HG03095 (cell line): ENCODE measurements around the gene DLST.
"Not testable (repeated sequence)": the region's sequence is repeated elsewhere in the genome, so short reads cannot be mapped to it uniquely, and the experiment has no call there.

Source experiments
- ATAC-seq: cut with Tn5 transposase; IDR thresholded peaks from one replicate; pipeline ENCODE4 v1.9.1; 2021; ENCODE audit warnings: moderate library complexity; ENCODE audit not compliant: unreplicated experiment

Gene DLST

DNA sequence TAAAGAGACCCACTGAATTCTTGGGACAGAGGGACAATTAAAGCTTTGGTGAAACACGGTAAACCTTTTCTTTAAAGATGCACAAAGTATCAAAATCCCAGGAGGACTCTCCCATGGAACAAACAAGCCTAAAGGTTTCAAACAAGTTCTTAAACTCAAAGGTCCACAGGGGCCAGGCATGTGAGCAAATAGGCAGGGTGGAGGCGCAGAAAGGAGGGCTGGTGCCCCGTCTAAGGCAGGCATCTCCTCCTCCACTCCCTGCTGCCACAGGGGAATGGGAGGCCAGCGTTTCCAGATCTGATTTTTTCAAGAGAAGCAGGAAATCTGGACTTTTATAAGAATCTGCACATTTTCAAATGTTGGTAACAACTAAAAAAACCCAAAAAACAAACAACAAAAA is 33.7 kb downstream of the DLST start:
- no peak for ATAC-seq

- ATAC-seq = no peak
These were observed 34.1 kb downstream of the DLST start for GRCh38 chr14:74915826-74916225.

GRCh38 chr14:74917178-74917543 is 35.4 kb downstream of the DLST start:
- ATAC-seq = no peak

DNA sequence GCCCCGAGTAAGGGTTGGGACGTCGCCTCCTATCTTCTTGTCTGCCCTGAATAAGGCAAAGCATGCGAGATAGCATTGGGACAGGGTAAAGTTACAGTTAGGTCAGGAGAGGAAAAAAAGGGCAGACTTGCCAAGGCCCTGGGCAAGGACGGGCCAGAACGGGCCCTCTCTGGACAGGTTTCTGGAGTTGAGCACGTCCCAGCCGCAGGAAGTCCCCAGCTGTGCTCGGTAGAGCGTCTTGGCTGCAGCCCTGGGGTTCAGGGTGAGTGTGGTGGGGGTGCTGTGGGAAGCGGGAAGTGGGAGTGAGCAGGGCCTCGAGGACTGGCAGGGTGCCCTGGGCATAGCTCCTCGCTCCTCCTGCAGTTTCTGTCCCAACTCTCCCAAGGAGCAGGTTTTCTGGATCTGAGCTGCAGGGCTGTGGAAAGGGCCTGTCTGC is 35.9 kb downstream of the DLST start:
- ATAC-seq = no peak

GRCh38 chr14:74918380-74918779 is 36.7 kb downstream of the DLST start:
- no peak for ATAC-seq

GRCh38 chr14:74919421-74920165 is 37.9 kb downstream of the DLST start:
- ATAC-seq = no peak

DNA sequence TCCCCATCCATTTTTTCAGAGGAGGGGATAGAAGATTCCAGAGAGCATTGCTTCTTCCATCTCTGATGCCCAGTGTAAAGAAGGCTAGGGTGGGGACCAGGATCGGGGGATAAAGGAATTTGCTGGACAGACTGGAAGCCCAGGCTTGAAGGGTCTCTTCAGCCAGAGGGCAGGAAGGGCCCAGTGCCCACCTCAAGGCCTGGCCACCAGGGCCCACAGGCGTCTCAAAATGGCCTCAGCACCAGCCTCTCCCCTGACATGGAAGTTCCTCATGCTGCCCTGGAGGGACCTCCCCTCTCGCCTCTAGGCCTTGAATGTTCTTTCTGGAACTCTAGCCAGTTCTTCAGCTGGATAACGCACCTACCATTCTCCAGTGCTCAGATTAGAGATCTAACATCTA is 38.6 kb downstream of the DLST start:
- ATAC-seq = no peak

DNA sequence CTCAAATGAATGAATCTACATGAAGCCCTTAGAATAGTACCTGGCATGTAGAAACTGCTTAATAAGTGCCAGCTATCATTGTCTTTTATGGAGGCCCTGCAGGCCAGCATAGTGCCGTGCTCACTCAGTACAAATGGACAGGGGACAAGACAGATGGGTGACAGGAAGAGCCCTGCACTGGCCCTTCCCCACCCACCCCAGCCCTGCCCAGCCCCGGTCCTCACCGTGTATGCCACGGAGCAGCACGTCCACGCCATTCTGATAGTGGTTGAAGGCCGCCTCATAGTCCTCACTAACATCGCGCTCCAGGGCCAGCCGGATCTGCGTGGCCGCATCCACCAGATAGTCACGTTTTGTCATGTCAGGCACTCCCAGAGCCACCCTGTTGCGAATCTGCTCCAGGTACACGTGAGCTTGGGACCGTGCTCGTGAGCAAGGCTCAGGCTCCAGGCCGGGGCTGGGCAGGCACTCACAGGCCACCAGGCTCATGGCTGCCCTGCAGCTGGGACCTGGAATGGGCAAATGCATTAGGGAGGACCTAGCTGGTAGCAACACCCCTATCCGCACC is 39.4 kb downstream of the DLST start:
- ATAC-seq = no peak

- ATAC-seq = no peak
These were observed 40.5 kb downstream of the DLST start for GRCh38 chr14:74921987-74922751.

DNA sequence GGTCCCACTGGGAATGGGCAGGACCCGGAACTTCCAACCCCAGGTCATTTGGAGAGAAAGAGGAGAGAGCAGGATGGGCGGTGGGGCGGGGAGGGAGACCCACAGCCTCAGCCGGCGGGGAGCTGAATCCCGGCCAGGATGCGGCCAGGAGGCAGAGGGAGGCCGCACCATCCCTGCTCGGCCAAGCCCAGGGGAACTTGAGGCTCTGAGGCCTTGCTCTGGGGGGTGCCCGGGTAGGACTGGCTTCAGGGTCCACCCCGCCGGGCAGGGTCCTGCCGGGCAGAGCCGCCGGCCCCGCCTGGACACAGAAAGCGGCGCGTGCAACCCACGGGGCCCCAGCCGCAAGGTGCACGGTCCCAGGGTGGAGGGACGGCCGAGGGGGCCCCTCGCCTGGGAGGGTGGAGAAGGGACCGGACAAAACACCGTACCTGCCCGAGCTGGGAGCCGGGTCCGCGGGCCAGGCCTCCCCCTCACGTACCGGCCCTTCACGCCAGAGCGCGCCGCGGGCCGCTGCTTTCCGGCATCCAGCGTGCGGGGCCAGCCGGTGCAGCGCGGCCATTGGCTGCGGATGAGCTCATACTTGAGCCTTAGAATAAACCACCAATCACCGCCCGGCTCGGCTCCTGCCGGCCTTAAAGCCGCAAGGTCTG is 41.2 kb downstream of the DLST start, which contains the start of gene RPS6KL1:
RPS6KL1 (minus strand) TSS at position 509 of the 650 bp plus-strand sequence. CDS start 1,719 bp downstream, outside the sequence.
- peak; percentile 81 for ATAC-seq

DNA sequence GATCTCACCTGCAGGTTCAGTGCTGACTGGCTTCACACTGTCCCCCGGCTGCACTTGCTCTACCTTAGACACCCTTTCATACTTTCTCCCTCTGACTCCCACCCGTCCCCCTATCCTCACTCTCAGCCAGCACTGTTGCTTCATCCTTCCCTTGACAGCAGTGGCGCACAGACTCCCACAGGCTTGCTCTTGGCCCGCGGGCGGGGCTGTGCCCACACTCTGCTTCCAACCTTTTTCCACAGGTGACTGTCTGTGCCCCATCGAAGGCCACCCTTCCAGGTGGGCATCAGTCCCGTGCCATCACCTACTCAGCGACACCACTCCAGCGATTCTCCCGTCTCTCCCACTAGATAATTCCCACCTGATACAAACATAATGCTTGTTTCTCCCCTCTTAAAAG is 42.3 kb downstream of the DLST start:
- ATAC-seq = no peak

GRCh38 chr14:74927225-74927624 is 45.5 kb downstream of the DLST start:
- ATAC-seq = no peak

DNA sequence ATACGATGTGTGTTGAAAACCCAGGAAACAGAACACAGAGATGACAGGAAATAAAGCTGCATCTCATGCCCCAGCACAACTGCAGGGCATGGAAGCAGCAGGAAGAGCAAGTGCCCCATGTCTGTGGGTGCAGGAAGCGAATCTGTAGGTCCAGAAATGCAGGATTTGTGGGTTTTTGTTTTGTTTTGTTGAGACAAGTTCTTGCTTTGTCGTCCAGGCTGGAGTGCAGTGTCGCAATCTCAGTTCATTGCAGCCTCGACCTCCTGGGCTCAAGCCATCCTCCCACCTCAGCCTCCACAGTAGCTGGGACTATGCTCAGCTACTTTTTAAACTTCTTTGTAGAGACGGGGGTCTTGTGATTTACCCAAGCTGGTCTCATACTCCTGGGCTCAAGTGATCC is 47.5 kb downstream of the DLST start:
- ATAC-seq = no peak

DNA sequence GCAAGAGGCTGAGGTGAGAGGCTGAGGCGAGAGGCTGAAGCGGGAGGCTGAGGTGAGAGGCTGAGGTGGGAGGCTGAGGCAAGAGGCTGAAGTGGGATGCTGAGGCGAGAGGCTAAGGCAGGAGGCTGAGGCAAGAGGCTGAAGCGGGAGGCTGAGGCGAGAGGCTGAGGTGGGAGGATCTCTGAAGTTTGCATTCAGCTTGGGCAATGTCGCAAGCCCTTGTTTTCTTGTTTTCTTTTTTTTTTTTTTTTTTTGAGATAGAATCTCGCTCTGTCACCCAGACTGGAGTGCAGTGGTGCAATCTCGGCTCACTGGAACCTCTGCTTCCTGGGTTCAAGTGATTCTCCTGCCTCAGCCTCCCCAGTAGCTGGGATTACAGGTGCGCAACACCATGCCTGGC is 50.0 kb downstream of the DLST start:
- ATAC-seq = not testable (repeated sequence)

DNA sequence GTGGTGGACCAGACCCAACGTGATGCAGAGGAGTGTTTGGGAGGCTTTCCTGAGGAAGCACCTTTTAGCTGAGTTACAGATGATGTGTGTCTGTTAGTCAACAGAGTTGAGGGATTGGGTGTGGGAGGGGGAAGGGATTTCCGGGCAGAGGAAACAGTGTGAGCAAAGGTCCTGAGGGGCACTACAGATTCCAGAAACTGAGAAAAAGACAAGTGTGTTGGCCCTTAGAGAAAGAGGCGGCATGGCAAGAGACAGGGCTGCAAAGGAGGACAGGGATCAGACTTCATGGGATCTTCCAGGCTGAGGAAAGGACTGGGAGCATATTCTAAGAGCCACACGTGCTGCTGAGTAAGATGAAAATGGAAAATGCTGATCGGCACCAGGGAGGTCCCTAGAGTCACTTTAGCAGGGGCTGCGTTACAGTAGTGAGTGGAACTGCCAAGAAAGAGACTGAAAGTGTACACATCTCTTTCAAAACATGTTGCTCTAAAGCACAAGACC is 50.7 kb downstream of the DLST start:
- ATAC-seq = no peak

- not testable (repeated sequence) for ATAC-seq
These were observed 51.2 kb downstream of the DLST start for GRCh38 chr14:74932936-74933335.

DNA sequence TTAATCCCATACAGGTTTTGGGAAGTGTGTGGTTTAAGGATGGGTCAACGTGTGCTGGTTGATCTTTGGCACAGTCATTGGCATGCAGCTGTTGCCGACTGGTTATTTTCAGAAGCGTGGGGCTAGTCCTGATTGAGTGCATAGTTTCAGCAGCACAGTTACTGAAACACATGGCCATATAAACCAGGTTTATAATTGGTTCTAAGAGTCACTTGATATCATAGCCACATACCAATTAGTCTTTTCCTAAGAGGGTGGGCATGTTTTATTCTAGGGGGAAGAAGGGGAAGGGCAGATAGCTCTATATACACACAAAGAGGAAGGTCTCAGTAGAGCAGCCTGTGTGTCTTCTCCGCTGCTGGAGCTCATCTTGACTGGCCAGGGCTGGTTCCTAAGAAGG is 52.3 kb downstream of the DLST start:
- no peak for ATAC-seq

GRCh38 chr14:74934476-74935359 is 53.0 kb downstream of the DLST start:
- ATAC-seq = no peak

GRCh38 chr14:74935360-74935680 is 53.6 kb downstream of the DLST start:
- no peak for ATAC-seq

DNA sequence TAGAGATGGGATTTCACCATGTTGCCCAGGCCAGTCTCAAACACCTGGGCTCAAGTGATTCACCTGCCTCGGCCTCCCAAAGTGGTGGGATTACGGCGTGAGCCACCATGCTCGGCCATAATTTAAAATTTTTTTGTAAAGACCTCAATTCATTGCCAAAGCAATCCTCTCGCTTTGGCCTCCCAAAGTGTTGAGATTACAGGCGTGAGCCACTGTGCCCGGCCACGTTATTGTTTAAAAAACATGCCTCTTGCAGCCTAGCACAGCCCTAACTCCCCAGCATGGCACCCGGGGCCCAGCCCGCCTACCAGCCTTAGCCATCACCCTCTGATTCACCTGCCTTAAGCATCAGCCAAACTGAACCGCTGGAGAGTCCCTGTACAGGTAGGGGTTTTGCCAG is 54.4 kb downstream of the DLST start:
- no peak for ATAC-seq
